K562 (cell line): Measurements from ENCODE around the gene GPATCH2. TPM values are rescaled to one million over a fixed set of nuclear protein-coding genes. Genes with fewer than 3 reads are reported as not detected.

Experiments used
- EGR1 ChIP-seq: fragments of 450-650 bp; conservative IDR thresholded peaks from 2 replicates; pipeline ENCODE4 v1.6.1; 2017; ENCODE audit warnings: mild to moderate bottlenecking
- HDAC6 ChIP-seq: IDR thresholded peaks from 2 replicates; pipeline ENCODE4 v1.6.1; 2012; ENCODE audit warnings: low read depth, mild to moderate bottlenecking, control low read depth, inconsistent platforms, low read length, moderate library complexity
- ILF3 ChIP-seq: fragments of 450-650 bp; IDR thresholded peaks from 2 replicates; pipeline ENCODE4 v1.6.1; 2018; ENCODE audit warnings: antibody characterized with exemption, mild to moderate bottlenecking, moderate library complexity, borderline replicate concordance
- KDM2B ChIP-seq: fragments of 250-450 bp; sonication (Bioruptor Pico); IDR thresholded peaks from 2 replicates; pipeline ENCODE4 v1.8.0; 2021; ENCODE audit warnings: mild to moderate bottlenecking, moderate library complexity
- MAFF ChIP-seq: IDR thresholded peaks from 2 replicates; pipeline ENCODE4 v1.6.1; 2012; ENCODE audit warnings: low read length, improper control_type of control experiment
- NCOA2 ChIP-seq, 2 experiments: fragments of 450-650 bp; IDR thresholded peaks; 2 replicates each; pipeline ENCODE4 v1.6.1; 2018; ENCODE audit warnings: mild to moderate bottlenecking in 2 of 2, moderate library complexity in 1 of 2; ENCODE audit not compliant: partially characterized antibody in 2 of 2
- NFYB ChIP-seq: IDR thresholded peaks from 2 replicates; pipeline ENCODE4 v1.6.1; 2011; ENCODE audit warnings: mild to moderate bottlenecking, moderate library complexity; ENCODE audit not compliant: insufficient read length; ENCODE audit errors: extremely low read depth
- RAD21 ChIP-seq, 2 experiments: fragments of 250-450 bp in 1 of 2; fragments of 450-650 bp in 1 of 2; sonication (Bioruptor Pico) in 1 of 2; formaldehyde crosslinking in 1 of 2; IDR thresholded peaks in 1 of 2; conservative IDR thresholded peaks in 1 of 2; 2 replicates each; pipeline versions ENCODE4 v1.4.0 to v1.8.0; 2020 to 2022; ENCODE audit warnings: mild to moderate bottlenecking in 2 of 2, moderate library complexity in 1 of 2
- ZFP36 ChIP-seq: fragments of 150-350 bp; IDR thresholded peaks from 2 replicates; pipeline ENCODE4 v1.6.1; 2018; ENCODE audit warnings: low read length, low read depth; ENCODE audit not compliant: partially characterized antibody
- ZNF143 ChIP-seq: sonication (generic); formaldehyde crosslinking; IDR thresholded peaks from 2 replicates; pipeline ENCODE4 v1.9.0; 2022; ENCODE audit warnings: mild to moderate bottlenecking, missing genetic modification reagents
- ZNF311 ChIP-seq: fragments of 250-450 bp; sonication (Bioruptor Pico); IDR thresholded peaks from 2 replicates; pipeline ENCODE4 v1.4.0; 2020; ENCODE audit warnings: mild to moderate bottlenecking, moderate library complexity
- polyA plus RNA-seq, 8 experiments: library from polyadenylated mRNA; depleted of rRNA in 4 of 8; stranded (reverse) in 5 of 8; unstranded in 3 of 8; fragments of >200 nt; fragmentation: Nextera tagmentation in 2 of 8; fragmentation: Illumina TruSeq in 1 of 8; extraction: Ambion mirVana in 2 of 8; extraction: Trizol in 1 of 8; gene quantifications; 2 replicates each; pipeline versions ENCODE4 v1.2.1 to v1.2.3, GENCODE V29; 2011 to 2014; ENCODE audit warnings: inconsistent platforms in 1 of 8, missing spikeins in 1 of 8
- total RNA-seq, 7 experiments: library from RNA; depleted of rRNA in 6 of 7; stranded (reverse); fragments of >200 nt in 6 of 7; fragmentation: Illumina TruSeq in 2 of 7; extraction: Trizol in 2 of 7; gene quantifications; 2 replicates each; pipeline versions ENCODE4 v1.2.1 to v1.2.3, GENCODE V29; 2011 to 2021; ENCODE audit warnings: low replicate concordance in 1 of 7
- TF ChIP-seq, protein P1 (sequence below): sonication (generic); formaldehyde crosslinking; IDR thresholded peaks from 2 replicates; pipeline ENCODE4 v1.5.0; 2020; ENCODE audit warnings: missing genetic modification reagents
- TF ChIP-seq, protein P2 (sequence below): fragments of 250-450 bp; sonication (Bioruptor Pico); IDR thresholded peaks from 2 replicates; pipeline ENCODE4 v1.8.0; 2022; ENCODE audit warnings: moderate library complexity, mild to moderate bottlenecking, inconsistent platforms
- TF ChIP-seq, protein P3 (sequence below): fragments of 450-650 bp; IDR thresholded peaks from one replicate; pipeline ENCODE4 v1.6.1; 2018; ENCODE audit warnings: mild to moderate bottlenecking, moderate library complexity; ENCODE audit not compliant: partially characterized antibody
- TF ChIP-seq, protein P4 (sequence below): fragments of 450-650 bp; formaldehyde crosslinking; conservative IDR thresholded peaks from 2 replicates; pipeline ENCODE4 v1.4.0; 2022; ENCODE audit warnings: mild to moderate bottlenecking, missing genetic modification characterization
- TF ChIP-seq, protein P5 (sequence below): sonication (generic); formaldehyde crosslinking; IDR thresholded peaks from 2 replicates; pipeline ENCODE4 v1.9.0; 2022; ENCODE audit warnings: mild to moderate bottlenecking, missing genetic modification reagents
- TF ChIP-seq, protein P6 (sequence below), 3 experiments: IDR thresholded peaks in 2 of 3; conservative IDR thresholded peaks in 1 of 3; 2 replicates each; pipeline ENCODE4 v1.5.1; 2011 to 2012; ENCODE audit warnings: low read length in 3 of 3, mild to moderate bottlenecking in 3 of 3, control low read depth in 2 of 3, improper control_type of control experiment in 1 of 3, inconsistent platforms in 1 of 3, low read depth in 1 of 3, mixed read lengths in 1 of 3, moderate library complexity in 1 of 3; ENCODE audit not compliant: insufficient read depth in 2 of 3
- TF ChIP-seq, protein P7 (sequence below): sonication (generic); formaldehyde crosslinking; IDR thresholded peaks from 2 replicates; pipeline ENCODE4 v1.8.1; 2023; ENCODE audit warnings: mild to moderate bottlenecking, missing genetic modification reagents

Gene GPATCH2
- total and polyA plus RNA-seq, 9 of the 15 experiments (the other 6 are each of a cell fraction or from before 2014, with no cell fraction given): 0.38 to 2.0 (median 0.55) TPM

DNA sequence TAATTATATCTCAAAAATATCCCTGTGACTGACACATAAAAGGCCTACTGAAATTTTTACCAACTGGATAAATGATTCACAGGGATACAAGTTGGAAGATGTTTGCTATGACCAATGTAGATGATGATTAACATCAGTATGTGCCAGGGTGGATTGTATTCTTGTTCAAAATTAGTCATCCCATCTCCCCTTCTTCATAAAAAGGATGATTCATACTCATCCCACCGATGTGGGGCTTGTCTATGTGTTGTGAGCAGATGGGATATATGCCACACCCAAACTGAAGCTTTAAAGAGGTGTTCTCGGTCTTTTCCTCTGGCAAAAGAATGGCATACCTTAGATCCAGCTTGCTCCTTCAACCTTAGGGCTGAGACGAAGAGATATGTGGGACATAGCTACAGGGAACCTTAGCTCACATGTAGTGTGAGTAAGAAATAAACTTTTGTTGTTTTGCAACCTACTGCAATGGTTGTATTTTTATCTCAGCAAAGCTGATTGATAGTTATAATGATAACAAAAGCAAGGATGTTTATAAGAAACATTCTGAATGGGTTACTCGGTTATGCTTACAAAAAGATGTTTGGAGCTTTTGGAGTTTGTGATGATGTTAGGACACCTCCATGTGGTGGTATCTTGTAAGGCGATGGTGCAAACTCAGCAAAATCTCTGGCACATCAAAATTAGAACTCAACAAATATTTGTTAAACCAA, 29.6 kb upstream of the GPATCH2 start (continued):
- TF ChIP-seq ZFP36: no peak
- TF ChIP-seq ZNF143 (CRISPR knock-in tag): no peak
- TF ChIP-seq ILF3: no peak
- TF ChIP-seq, protein P1, sequence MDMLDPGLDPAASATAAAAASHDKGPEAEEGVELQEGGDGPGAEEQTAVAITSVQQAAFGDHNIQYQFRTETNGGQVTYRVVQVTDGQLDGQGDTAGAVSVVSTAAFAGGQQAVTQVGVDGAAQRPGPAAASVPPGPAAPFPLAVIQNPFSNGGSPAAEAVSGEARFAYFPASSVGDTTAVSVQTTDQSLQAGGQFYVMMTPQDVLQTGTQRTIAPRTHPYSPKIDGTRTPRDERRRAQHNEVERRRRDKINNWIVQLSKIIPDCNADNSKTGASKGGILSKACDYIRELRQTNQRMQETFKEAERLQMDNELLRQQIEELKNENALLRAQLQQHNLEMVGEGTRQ (CRISPR knock-in tag): no peak
- TF ChIP-seq, protein P2, sequence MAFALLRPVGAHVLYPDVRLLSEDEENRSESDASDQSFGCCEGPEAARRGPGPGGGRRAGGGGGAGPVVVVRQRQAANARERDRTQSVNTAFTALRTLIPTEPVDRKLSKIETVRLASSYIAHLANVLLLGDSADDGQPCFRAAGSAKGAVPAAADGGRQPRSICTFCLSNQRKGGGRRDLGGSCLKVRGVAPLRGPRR (CRISPR knock-in tag): no peak
- TF ChIP-seq, protein P3, sequence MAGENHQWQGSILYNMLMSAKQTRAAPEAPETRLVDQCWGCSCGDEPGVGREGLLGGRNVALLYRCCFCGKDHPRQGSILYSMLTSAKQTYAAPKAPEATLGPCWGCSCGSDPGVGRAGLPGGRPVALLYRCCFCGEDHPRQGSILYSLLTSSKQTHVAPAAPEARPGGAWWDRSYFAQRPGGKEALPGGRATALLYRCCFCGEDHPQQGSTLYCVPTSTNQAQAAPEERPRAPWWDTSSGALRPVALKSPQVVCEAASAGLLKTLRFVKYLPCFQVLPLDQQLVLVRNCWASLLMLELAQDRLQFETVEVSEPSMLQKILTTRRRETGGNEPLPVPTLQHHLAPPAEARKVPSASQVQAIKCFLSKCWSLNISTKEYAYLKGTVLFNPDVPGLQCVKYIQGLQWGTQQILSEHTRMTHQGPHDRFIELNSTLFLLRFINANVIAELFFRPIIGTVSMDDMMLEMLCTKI: no peak
- peak; percentile 58 for TF ChIP-seq MAFF
- peak in 1 of 2 experiments; percentile 59; a peak in 3 of 4 replicates for TF ChIP-seq RAD21 (CRISPR knock-in tag; conservative IDR thresholded peaks at IDR 0.05 in 1 of 2, IDR thresholded peaks at IDR 0.05 in 1 of 2)
- TF ChIP-seq HDAC6: no peak
- TF ChIP-seq NCOA2 (IDR thresholded peaks at IDR 0.05; ENCODE audit: partially characterized antibody in 2 of 2): no peak
- no peak for TF ChIP-seq ZNF311 (CRISPR knock-in tag)
- no peak for TF ChIP-seq NFYB
- no peak for TF ChIP-seq KDM2B (CRISPR knock-in tag)
- no peak for TF ChIP-seq EGR1
- TF ChIP-seq, protein P4, sequence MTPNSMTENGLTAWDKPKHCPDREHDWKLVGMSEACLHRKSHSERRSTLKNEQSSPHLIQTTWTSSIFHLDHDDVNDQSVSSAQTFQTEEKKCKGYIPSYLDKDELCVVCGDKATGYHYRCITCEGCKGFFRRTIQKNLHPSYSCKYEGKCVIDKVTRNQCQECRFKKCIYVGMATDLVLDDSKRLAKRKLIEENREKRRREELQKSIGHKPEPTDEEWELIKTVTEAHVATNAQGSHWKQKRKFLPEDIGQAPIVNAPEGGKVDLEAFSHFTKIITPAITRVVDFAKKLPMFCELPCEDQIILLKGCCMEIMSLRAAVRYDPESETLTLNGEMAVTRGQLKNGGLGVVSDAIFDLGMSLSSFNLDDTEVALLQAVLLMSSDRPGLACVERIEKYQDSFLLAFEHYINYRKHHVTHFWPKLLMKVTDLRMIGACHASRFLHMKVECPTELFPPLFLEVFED (CRISPR knock-in tag): no peak
- TF ChIP-seq, protein P5, sequence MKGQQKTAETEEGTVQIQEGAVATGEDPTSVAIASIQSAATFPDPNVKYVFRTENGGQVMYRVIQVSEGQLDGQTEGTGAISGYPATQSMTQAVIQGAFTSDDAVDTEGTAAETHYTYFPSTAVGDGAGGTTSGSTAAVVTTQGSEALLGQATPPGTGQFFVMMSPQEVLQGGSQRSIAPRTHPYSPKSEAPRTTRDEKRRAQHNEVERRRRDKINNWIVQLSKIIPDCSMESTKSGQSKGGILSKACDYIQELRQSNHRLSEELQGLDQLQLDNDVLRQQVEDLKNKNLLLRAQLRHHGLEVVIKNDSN (CRISPR knock-in tag): no peak
- TF ChIP-seq, protein P6, sequence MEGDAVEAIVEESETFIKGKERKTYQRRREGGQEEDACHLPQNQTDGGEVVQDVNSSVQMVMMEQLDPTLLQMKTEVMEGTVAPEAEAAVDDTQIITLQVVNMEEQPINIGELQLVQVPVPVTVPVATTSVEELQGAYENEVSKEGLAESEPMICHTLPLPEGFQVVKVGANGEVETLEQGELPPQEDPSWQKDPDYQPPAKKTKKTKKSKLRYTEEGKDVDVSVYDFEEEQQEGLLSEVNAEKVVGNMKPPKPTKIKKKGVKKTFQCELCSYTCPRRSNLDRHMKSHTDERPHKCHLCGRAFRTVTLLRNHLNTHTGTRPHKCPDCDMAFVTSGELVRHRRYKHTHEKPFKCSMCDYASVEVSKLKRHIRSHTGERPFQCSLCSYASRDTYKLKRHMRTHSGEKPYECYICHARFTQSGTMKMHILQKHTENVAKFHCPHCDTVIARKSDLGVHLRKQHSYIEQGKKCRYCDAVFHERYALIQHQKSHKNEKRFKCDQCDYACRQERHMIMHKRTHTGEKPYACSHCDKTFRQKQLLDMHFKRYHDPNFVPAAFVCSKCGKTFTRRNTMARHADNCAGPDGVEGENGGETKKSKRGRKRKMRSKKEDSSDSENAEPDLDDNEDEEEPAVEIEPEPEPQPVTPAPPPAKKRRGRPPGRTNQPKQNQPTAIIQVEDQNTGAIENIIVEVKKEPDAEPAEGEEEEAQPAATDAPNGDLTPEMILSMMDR (IDR thresholded peaks at IDR 0.05 in 2 of 3, conservative IDR thresholded peaks at IDR 0.05 in 1 of 3; ENCODE audit: insufficient read depth in 2 of 3, low read depth in 1 of 3, low read length in 3 of 3): 0 out of 6 replicates have a peak, but pooled peaks of 1 of the 3 experiments have one; percentile 1
- TF ChIP-seq, protein P7, sequence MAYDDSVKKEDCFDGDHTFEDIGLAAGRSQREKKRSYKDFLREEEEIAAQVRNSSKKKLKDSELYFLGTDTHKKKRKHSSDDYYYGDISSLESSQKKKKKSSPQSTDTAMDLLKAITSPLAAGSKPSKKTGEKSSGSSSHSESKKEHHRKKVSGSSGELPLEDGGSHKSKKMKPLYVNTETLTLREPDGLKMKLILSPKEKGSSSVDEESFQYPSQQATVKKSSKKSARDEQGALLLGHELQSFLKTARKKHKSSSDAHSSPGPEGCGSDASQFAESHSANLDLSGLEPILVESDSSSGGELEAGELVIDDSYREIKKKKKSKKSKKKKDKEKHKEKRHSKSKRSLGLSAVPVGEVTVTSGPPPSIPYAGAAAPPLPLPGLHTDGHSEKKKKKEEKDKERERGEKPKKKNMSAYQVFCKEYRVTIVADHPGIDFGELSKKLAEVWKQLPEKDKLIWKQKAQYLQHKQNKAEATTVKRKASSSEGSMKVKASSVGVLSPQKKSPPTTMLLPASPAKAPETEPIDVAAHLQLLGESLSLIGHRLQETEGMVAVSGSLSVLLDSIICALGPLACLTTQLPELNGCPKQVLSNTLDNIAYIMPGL (CRISPR knock-in tag): no peak
